Naive thymus-derived CD8-positive, alpha-beta T cell (primary cell): ENCODE results near the gene RASA1. TPM values are rescaled to one million over a fixed set of nuclear protein-coding genes. Genes with fewer than 3 reads are reported as not detected.

Experiments used
- ATAC-seq, 2 donors: fragments of 150-1000 bp; cut with Tn5 transposase in 1 of 2; sonication (Bioruptor Pico), chemical (Tn5 transposase) in 1 of 2; 1 replicate in 1 of 2; 2 replicates in 1 of 2; pipeline ENCODE4 v1.10.0; 2021; ENCODE audit warnings: mild to moderate bottlenecking in 2 of 2, moderate library complexity in 2 of 2
- POLR2A ChIA-PET: fragments of 350-600 bp; sonication (Branson Sonifier 250); formaldehyde crosslinking; loops from one replicate; lab custom pipeline; 2021; ENCODE audit warnings: antibody characterized with exemption; lab: Charles Lee
- DNase-seq, 10 donors: peaks; one replicate each; pipeline versions ENCODE4 v3.0.0 to v3.0.0-alpha.2; 2020 to 2022
- H3K27ac Mint-ChIP-seq, 10 donors: one replicate each; pipeline ENCODE4 v1.8.0; 2020 to 2022; ENCODE audit warnings: mild to moderate bottlenecking in 10 of 10, mixed read lengths in 10 of 10, moderate library complexity in 4 of 10, inconsistent platforms in 1 of 10
- H3K27me3 Mint-ChIP-seq, 5 donors: one replicate each; pipeline ENCODE4 v1.8.0; 2021 to 2022; ENCODE audit warnings: mixed read lengths in 5 of 5
- H3K36me3 Mint-ChIP-seq, 3 donors: one replicate each; pipeline ENCODE4 v1.8.0; 2020 to 2022; ENCODE audit warnings: mixed read lengths in 3 of 3, mild to moderate bottlenecking in 2 of 3, inconsistent platforms in 1 of 3
- H3K4me1 Mint-ChIP-seq, 4 donors: one replicate each; pipeline ENCODE4 v1.8.0; 2021 to 2022; ENCODE audit warnings: mixed read lengths in 4 of 4
- H3K4me3 Mint-ChIP-seq, 10 donors: one replicate each; pipeline ENCODE4 v1.8.0; 2020 to 2022; ENCODE audit warnings: mild to moderate bottlenecking in 10 of 10, mixed read lengths in 10 of 10, moderate library complexity in 6 of 10, inconsistent platforms in 1 of 10
- H3K9me3 Mint-ChIP-seq, 9 donors: one replicate each; pipeline ENCODE4 v1.8.0; 2020 to 2022; ENCODE audit warnings: mixed read lengths in 9 of 9, mild to moderate bottlenecking in 3 of 9, inconsistent platforms in 1 of 9, moderate library complexity in 1 of 9
- polyA plus RNA-seq, 3 donors: library from polyadenylated mRNA; unstranded; fragments of 300-500 nt; fragmentation: Illumina TruSeq; gene quantifications; one replicate each; pipeline ENCODE4 v1.2.3, GENCODE V29; 2021
- total RNA-seq, 8 experiments: library from RNA in 2 of 8; stranded (reverse) in 2 of 8; gene quantifications; one replicate each; pipeline ENCODE4 v1.2.3 and lab custom pipeline; 2021 to 2026

Gene RASA1
- total RNA-seq (10 to 100 TPM; 25.0 to 26.1 TPM), polyA plus RNA-seq (1 to 10 TPM; 3.4 to 7.7 (median 3.6) TPM), total RNA-seq (lab: John Stamatoyannopoulos, UW) (50.5 to 68.6 (median 63.8) reads per million in 6 experiments)

DNA sequence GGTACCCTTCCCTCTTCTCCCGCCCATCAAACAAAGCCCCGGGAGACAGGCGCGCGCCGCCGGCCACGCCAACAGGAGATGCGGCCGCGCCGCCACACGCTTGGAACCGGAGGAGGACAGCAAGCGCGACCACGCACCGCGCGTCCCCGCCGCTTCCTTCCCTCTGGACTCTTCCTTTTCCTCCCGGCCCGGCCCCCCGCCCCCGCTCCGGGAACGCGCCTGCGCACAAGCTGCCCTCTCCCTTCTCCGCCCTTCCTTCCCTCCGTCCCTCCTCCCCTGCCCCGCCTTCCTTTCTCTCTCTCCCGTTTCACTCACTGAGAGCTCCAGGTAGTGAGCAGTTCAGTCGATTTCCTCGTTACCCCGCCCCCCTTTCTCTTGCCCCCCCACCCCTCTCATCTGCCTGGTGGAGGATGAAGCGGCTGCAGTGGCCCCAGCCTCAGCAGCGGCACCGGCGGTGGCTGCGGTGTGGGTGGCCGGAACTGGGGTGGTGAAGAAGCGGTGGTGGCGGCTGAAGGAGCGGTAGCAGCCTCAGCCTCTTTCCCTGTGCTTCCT, at the start of gene RASA1:
RASA1 (plus strand) TSS at position 310 of the 552 bp plus-strand sequence. CDS start 569 bp downstream, outside the sequence.
- POLR2A ChIA-PET, result interaction anchor here (0.6 to 2.2 kb wide), 7 partner anchors 11 to 197 kb away, joined by 3 to 13 read pairs (median 4); no protein-coding TSS in a partner anchor
- peak within 1 kb of the TSS; percentile 83 to 97 (median 94) for H3K27ac Mint-ChIP-seq
- H3K4me3 Mint-ChIP-seq, result peak within 1 kb of the TSS; percentile 88 to 100 (median 96)
- H3K9me3 Mint-ChIP-seq, result peaks cover 0 to 2% (median 0%) of the 10 kb centered on the region in 9 donors
- peaks cover 0 to 6% (median 3%) of the 10 kb centered on the region in 3 donors for H3K36me3 Mint-ChIP-seq
- H3K4me1 Mint-ChIP-seq, result peaks cover 21 to 38% (median 33%) of the 10 kb centered on the region in 4 donors
- H3K27me3 Mint-ChIP-seq, result no peaks in the 10 kb centered on the region
- DNase-seq (peak in 5 of 10 donors; percentile 66 to 83 (median 71)), ATAC-seq (peak; percentile 63 to 68)

DNA sequence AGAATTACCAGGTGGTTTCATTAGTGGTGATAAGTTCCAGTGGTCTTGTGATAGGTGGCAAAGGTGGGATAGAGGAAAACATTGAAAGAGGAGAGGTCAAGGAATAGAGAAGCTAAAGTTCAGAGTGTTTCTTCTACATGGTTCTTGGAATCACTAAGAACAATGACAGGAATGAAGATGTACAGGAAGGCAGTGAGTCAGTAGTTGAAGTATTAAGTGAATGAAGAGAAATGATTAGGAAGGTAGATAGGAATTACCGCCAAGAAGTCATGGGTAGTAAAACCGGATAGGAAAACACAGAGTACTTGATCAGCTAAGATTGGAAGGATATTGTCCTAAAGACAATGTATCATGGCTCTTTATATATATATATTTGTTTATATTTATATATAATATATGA, 37.9 kb upstream of the RASA1 start:
- H3K27me3 Mint-ChIP-seq, result peaks cover 0 to 1% (median 0%) of the 10 kb centered on the region in 5 donors
- H3K36me3 Mint-ChIP-seq, result no peaks in the 10 kb centered on the region
- H3K9me3 Mint-ChIP-seq, result no peaks in the 10 kb centered on the region
- peaks cover 0 to 2% (median 1%) of the 10 kb centered on the region in 4 donors for H3K4me1 Mint-ChIP-seq
- no peak for DNase-seq
- H3K4me3 Mint-ChIP-seq, result no peak overlapping the region
- POLR2A ChIA-PET, result no interaction called here
- H3K27ac Mint-ChIP-seq, result no peak overlapping the region
- no peak for ATAC-seq

DNA sequence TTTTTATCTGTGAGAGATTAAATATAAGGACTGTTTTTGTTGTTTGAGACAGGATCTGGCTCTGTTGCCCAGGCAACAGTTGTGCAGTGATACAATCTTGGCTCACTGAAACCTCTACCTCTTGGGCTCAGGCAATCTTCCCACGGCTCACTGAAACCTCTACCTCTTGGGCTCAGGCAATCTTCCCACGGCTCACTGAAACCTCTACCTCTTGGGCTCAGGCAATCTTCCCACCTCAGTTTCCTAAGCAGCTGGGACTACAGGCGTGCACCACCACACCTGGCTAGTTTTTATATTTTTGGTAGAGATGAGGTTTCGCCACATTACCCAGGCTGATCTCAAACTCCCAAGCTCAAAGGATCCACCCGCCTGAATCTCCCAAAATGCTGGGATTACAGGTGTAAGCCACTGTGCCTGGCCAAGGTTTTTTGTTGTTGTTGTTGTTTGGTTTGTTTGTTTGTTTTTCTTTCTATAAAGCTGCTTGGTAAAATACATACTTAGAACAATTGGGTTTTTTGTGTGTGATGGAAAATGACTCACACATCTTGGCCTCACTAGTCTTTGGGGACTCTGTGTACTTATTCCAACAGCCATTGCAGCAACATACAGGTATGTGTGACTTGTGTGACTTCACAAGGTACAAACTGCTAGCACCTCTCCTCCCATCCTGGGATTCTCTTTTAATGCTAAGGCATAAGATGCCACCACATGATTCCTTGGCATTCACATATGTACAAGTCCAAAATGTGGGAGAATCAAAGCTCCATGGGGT, 36.5 kb upstream of the RASA1 start:
- Mint-ChIP-seq H3K27me3 (peaks cover 0 to 1% (median 0%) of the 10 kb centered on the region in 5 donors), H3K4me3 (no peak overlapping the region), H3K36me3 (no peaks in the 10 kb centered on the region), H3K4me1 (peaks cover 0 to 2% (median 1%) of the 10 kb centered on the region in 4 donors), H3K9me3 (no peaks in the 10 kb centered on the region), H3K27ac (no peak overlapping the region)
- DNase-seq, result no peak
- peak; percentile 33 to 46 for ATAC-seq
- POLR2A ChIA-PET, result no interaction called here

DNA sequence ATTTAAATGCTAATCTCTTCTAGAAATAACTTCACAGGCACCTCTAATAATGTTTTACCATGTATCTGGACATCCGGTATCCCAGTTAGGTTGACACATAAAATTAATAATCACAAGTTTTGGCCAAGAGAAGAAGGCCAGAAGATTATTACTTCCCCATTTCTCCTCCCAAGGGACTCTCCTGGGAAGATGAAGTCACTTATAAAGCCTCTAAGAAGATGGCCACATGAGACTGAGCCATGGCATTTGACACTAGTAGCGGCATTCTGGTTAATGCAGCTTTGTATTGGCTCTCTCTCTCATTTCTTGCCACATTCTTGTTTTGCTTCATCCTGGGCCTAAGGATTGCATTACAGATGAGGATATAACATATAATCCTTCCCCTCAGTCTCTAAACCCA, 34.5 kb upstream of the RASA1 start:
- H3K27me3 Mint-ChIP-seq, result peaks cover 0 to 1% (median 0%) of the 10 kb centered on the region in 5 donors
- no peaks in the 10 kb centered on the region for H3K9me3 Mint-ChIP-seq
- no peaks in the 10 kb centered on the region for H3K36me3 Mint-ChIP-seq
- POLR2A ChIA-PET, result no interaction called here
- H3K4me3 Mint-ChIP-seq, result no peak overlapping the region
- DNase-seq (no peak), ATAC-seq (no peak)
- H3K4me1 Mint-ChIP-seq, result peaks cover 0 to 2% (median 1%) of the 10 kb centered on the region in 4 donors
- no peak overlapping the region for H3K27ac Mint-ChIP-seq

DNA sequence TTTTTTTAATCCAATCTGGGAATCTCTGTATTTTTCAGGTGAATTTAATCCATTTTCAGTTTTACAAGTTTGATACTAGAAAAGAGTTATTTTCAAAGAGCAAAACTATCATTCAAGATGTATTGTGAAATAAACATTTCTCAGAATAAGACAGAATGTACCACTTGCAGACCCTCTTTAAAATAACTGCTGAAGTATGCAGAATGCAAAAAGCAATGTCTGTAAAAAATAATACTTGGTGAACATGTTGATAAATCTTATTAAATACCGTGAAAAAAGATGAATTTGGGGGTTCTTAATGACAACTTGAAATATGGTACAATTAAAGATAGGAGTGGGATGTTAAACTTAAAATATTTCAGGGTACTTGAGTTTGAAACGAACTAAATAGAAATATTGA, 26.1 kb upstream of the RASA1 start:
- H3K27me3 Mint-ChIP-seq, result peaks cover 0 to 1% (median 0%) of the 10 kb centered on the region in 5 donors
- ATAC-seq (no peak), DNase-seq (no peak)
- no peak overlapping the region for H3K27ac Mint-ChIP-seq
- POLR2A ChIA-PET, result no interaction called here
- no peaks in the 10 kb centered on the region for H3K9me3 Mint-ChIP-seq
- peaks cover 0 to 2% (median under 1%) of the 10 kb centered on the region in 4 donors for H3K4me1 Mint-ChIP-seq
- no peaks in the 10 kb centered on the region for H3K36me3 Mint-ChIP-seq
- no peak overlapping the region for H3K4me3 Mint-ChIP-seq

DNA sequence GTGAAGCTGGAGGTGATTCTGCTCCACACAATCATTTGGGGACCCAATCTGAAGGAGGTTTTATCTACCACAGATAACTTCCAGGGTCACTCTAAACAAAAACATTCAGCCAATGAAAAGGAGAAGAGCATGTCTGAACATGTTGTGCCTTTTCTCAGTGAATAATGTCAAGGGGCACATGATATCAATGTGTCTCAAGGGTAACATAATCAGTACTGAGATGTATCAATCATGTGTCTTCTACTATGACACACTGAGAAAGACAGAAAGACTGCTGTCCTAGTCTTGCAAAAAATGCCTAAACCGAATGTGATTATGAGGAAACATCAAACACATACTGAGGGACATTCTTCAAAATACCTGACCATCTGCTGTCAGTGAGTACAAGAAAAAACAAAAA, 25.4 kb upstream of the RASA1 start:
- ATAC-seq (no peak), DNase-seq (no peak)
- POLR2A ChIA-PET, result no interaction called here
- Mint-ChIP-seq H3K4me3 (no peak overlapping the region), H3K27ac (no peak overlapping the region), H3K9me3 (no peaks in the 10 kb centered on the region), H3K27me3 (no peaks in the 10 kb centered on the region), H3K4me1 (peaks cover 0 to 2% (median under 1%) of the 10 kb centered on the region in 4 donors), H3K36me3 (no peaks in the 10 kb centered on the region)

DNA sequence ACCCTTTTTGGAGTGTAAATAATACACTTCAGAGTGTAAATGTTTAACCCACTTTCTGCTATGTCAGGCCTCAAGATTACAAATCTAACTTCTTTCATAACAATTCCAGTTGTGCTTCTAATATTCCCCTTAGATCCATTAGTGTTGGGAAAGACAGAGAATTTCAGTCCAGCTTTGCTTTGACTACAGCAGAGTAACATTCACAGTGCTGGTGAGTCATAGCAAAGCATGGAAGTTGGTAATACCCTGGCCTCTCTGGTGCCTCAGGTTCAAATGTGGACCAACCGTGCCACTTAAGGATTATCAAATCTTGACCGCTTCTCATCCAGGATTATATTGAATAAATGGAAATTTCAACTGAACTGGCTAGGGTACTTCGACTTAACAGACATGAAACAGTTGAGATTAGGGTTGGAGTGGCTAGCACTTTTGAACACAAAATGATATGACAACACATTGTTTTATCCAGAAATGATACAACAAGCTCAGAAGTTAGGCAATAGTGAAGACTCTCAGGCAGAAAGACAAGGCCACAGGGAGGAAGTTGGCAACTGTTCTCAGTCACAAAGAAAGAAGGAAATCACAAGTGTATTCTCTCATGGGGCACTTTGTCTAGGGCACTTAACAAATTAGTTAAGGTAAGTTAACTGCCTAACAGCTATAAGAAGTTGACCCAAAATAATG, 24.4 kb upstream of the RASA1 start:
- DNase-seq, result no peak
- POLR2A ChIA-PET, result no interaction called here
- H3K27ac Mint-ChIP-seq, result no peak overlapping the region
- H3K36me3 Mint-ChIP-seq, result no peaks in the 10 kb centered on the region
- no peaks in the 10 kb centered on the region for H3K27me3 Mint-ChIP-seq
- H3K4me3 Mint-ChIP-seq, result no peak overlapping the region
- no peak for ATAC-seq
- peaks cover 0 to 2% (median under 1%) of the 10 kb centered on the region in 4 donors for H3K4me1 Mint-ChIP-seq
- H3K9me3 Mint-ChIP-seq, result no peaks in the 10 kb centered on the region

DNA sequence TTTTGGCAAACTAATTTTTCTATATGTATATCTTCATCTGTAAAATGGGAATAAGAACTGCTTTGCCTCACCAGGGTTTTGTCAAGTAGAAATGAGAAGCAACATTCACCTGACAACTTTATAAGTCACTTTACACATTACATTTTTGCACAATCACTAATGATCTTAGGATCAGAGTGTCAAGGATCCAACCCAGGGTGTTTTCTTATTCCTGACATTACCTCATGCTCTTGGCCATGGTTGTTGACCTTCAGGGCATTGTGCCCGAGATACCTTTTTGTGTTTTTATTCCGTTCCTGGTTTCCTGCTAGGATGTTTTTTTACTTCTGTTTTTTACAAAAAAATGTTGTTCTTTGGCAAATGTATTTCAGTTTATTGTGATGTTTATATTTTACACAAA, 22.2 kb upstream of the RASA1 start:
- H3K27me3 Mint-ChIP-seq, result no peaks in the 10 kb centered on the region
- no peak overlapping the region for H3K4me3 Mint-ChIP-seq

DNA sequence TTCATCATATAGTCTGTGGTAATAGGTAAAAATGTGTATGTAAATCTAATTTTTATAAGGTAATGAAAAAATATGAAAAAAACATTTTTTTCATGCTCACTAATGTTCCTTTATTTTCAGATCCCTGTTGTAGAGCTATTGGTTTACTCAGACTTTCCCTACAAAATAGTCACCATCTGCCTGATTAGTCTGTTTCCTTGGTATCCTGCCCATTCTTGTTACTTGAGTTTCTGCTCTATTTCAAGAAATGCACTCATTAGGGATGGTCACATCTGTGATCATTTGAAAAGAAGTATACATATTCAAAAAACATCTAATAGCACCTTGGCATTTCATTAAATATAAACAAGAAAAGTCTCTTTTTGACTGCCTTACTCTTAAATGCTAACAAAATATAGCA, 21.6 kb upstream of the RASA1 start:
- H3K4me3 Mint-ChIP-seq, result no peak overlapping the region
- POLR2A ChIA-PET, result no interaction called here
- DNase-seq (no peak), ATAC-seq (no peak)
- no peak overlapping the region for H3K27ac Mint-ChIP-seq
- H3K36me3 Mint-ChIP-seq, result no peaks in the 10 kb centered on the region
- peaks cover 0 to 3% (median 2%) of the 10 kb centered on the region in 4 donors for H3K4me1 Mint-ChIP-seq
- H3K27me3 Mint-ChIP-seq, result no peaks in the 10 kb centered on the region
- no peaks in the 10 kb centered on the region for H3K9me3 Mint-ChIP-seq

More for the DNA sequence above, 22.2 kb upstream of the RASA1 start:
- Mint-ChIP-seq H3K36me3 (no peaks in the 10 kb centered on the region), H3K27ac (no peak overlapping the region), H3K9me3 (no peaks in the 10 kb centered on the region), H3K4me1 (peaks cover 0 to 2% (median under 1%) of the 10 kb centered on the region in 4 donors)
- ATAC-seq (no peak), DNase-seq (no peak)
- POLR2A ChIA-PET, result no interaction called here

DNA sequence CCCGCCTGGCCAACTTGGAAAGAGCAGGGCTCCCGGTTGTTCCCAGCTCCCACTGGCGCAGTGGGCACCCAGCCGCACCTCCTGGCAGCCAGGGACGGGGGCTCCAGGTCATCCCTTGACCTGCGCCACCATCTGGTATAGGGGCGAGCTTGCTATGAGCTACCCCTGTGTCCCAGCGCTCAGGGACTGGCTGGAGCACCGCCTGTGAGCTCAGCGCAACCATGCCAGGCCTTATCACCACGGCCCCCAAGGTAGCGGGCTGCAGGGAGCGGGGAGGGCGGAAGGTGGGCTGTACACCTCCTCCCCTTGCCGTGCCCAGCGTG, 15.4 kb upstream of the RASA1 start:
- Mint-ChIP-seq H3K36me3 (no peaks in the 10 kb centered on the region), H3K4me1 (peaks cover 0 to 2% (median 1%) of the 10 kb centered on the region in 4 donors), H3K4me3 (no peak overlapping the region), H3K27ac (no peak overlapping the region), H3K27me3 (no peaks in the 10 kb centered on the region), H3K9me3 (no peaks in the 10 kb centered on the region)
- DNase-seq, result no peak
- POLR2A ChIA-PET, result no interaction called here
- ATAC-seq, result no peak

DNA sequence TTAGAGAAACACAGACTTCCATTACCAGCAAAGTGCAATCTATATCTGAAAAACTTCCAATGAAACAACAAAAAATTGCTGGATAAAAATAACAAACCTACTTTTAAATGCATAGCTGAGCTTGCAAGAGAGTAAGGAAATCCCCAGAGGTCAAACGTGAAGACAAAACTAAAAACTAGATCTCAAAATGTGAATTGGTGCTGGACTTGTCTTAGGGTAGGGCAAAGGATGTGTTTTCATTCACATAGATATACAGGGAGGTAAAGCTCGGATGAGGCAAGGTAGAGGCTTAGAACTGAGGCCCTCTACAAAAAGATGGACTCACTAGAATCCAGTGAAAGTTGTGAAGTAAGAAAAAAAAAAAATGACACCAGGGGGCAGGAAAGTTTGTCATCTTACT, 13.6 kb upstream of the RASA1 start:
- Mint-ChIP-seq H3K4me1 (peaks cover 0 to 5% (median 3%) of the 10 kb centered on the region in 4 donors), H3K4me3 (no peak overlapping the region), H3K9me3 (no peaks in the 10 kb centered on the region), H3K27ac (no peak overlapping the region), H3K27me3 (no peaks in the 10 kb centered on the region), H3K36me3 (no peaks in the 10 kb centered on the region)
- ATAC-seq (no peak), DNase-seq (no peak)
- POLR2A ChIA-PET, result no interaction called here

DNA sequence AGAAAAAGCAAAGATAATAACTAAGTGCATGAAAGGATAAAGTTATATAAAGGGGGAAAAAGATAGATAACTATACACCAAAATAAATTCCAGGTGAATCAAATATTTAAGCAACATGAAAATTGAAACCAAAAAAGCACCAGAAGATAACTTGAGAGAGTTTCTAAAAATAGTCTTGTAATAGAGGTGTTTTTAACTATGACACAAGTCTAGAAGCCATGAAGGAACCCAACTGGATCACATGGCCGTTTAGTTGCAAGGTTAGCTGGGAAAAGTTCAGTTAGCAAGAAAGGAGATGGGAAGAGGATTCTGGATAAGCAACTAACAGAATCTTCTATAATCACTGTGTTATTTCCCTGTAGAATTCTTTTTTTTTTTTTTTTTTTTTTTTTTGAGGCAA, 9.2 kb upstream of the RASA1 start:
- Mint-ChIP-seq H3K27me3 (no peaks in the 10 kb centered on the region), H3K36me3 (no peaks in the 10 kb centered on the region), H3K27ac (no peak overlapping the region), H3K9me3 (no peaks in the 10 kb centered on the region), H3K4me1 (peaks cover 10 to 16% (median 11%) of the 10 kb centered on the region in 4 donors), H3K4me3 (no peak overlapping the region)
- ATAC-seq, result no peak
- DNase-seq, result no peak
- POLR2A ChIA-PET, result no interaction called here
